Smooth muscle cell of the brain vasculature (primary cell): ENCODE results near the gene PGS1.

Source experiments
- DNase-seq: peaks from one replicate; pipeline ENCODE4 v3.0.0-alpha.2; 2012; ENCODE audit warnings: low read depth, low spot score

The PGS1 gene

GRCh38 chr17:78426293-78426879, 47.9 kb downstream of the PGS1 start:
- DNase-seq, result no peak

- no peak for DNase-seq
Observed at GRCh38 chr17:78427140-78427539, 48.7 kb downstream of the PGS1 start.

GRCh38 chr17:78428025-78428575, 49.7 kb downstream of the PGS1 start:
- no peak for DNase-seq

GRCh38 chr17:78428836-78429617, 50.6 kb downstream of the PGS1 start:
- DNase-seq, result no peak

GRCh38 chr17:78429618-78429995, 51.2 kb downstream of the PGS1 start:
- no peak for DNase-seq

- peak; percentile 80 for DNase-seq
Observed at GRCh38 chr17:78430892-78431691, 52.6 kb downstream of the PGS1 start.

GRCh38 chr17:78431692-78431958, 53.2 kb downstream of the PGS1 start:
- DNase-seq, result no peak

GRCh38 chr17:78432226-78433012, 54.0 kb downstream of the PGS1 start:
- DNase-seq, result no peak

GRCh38 chr17:78433013-78433727, 54.7 kb downstream of the PGS1 start:
- no peak for DNase-seq

- no peak for DNase-seq
Observed at GRCh38 chr17:78433780-78434335, 55.4 kb downstream of the PGS1 start.

- DNase-seq, result no peak
Observed at GRCh38 chr17:78434455-78435329, 56.2 kb downstream of the PGS1 start.

- DNase-seq, result no peak
Observed at GRCh38 chr17:78435330-78436005, 57.0 kb downstream of the PGS1 start.

- DNase-seq, result no peak
Observed at GRCh38 chr17:78437508-78438169, 59.2 kb downstream of the PGS1 start.

GRCh38 chr17:78438271-78438691, 59.8 kb downstream of the PGS1 start:
- DNase-seq, result no peak

GRCh38 chr17:78438694-78439325, 60.4 kb downstream of the PGS1 start:
- DNase-seq, result no peak

GRCh38 chr17:78441271-78441971, 63.0 kb downstream of the PGS1 start:
- no peak for DNase-seq

GRCh38 chr17:78442648-78443218, 64.3 kb downstream of the PGS1 start:
- no peak for DNase-seq
